CD4-positive, alpha-beta T cell (primary cell): ENCODE measurements around the gene TSPAN13. TPM values are rescaled to one million over a fixed set of nuclear protein-coding genes. Genes with fewer than 3 reads are reported as not detected.

Experiments
- ATAC-seq: fragments of 200-7000 bp; cut with Tn5 transposase; one replicate; pipeline ENCODE4 v1.10.0; 2022; ENCODE audit warnings: mild to moderate bottlenecking; ENCODE audit not compliant: poor library complexity
- CTCF ChIA-PET: fragments of 350-600 bp; sonication (Branson Sonifier 250); formaldehyde crosslinking; loops from one replicate; lab custom pipeline; 2021; ENCODE audit warnings: antibody characterized with exemption, inconsistent platforms; lab: Charles Lee
- POLR2A ChIA-PET: fragments of 350-600 bp; sonication (Branson Sonifier 250); formaldehyde crosslinking; loops from one replicate; lab custom pipeline; 2021; ENCODE audit warnings: antibody characterized with exemption, inconsistent platforms; lab: Charles Lee
- DNase-seq, 14 experiments: peaks; one replicate each; pipeline ENCODE4 v3.0.0-alpha.2; 2013 to 2020; ENCODE audit warnings: mixed read lengths in 2 of 14
- H3K27ac ChIP-seq, 2 donors: one replicate each; pipeline versions ENCODE4 v1.5.1 to v1.7.0; 2013; ENCODE audit warnings: low read length in 2 of 2, low read depth in 1 of 2, mild to moderate bottlenecking in 1 of 2
- H3K27me3 ChIP-seq, 2 experiments: 1 replicate in 1 of 2; 2 replicates in 1 of 2; pipeline versions ENCODE4 v1.6.1 to v1.7.0; 2013; ENCODE audit warnings: low read length in 2 of 2, control low read depth in 1 of 2, mild to moderate bottlenecking in 1 of 2, moderate library complexity in 1 of 2; ENCODE audit not compliant: insufficient read depth in 2 of 2, control insufficient read depth in 1 of 2
- H3K36me3 ChIP-seq: one replicate; pipeline ENCODE4 v1.6.1; 2013; ENCODE audit warnings: low read length, control low read depth; ENCODE audit not compliant: insufficient read depth
- H3K4me1 ChIP-seq: one replicate; pipeline ENCODE4 v1.6.1; 2013; ENCODE audit warnings: low read length, control low read depth; ENCODE audit not compliant: insufficient read depth
- H3K4me3 ChIP-seq: one replicate; pipeline ENCODE4 v1.5.1; 2013; ENCODE audit warnings: mild to moderate bottlenecking, low read length, moderate library complexity
- H3K9me3 ChIP-seq, 2 experiments: 1 replicate in 1 of 2; 2 replicates in 1 of 2; pipeline versions ENCODE4 v1.6.1 to v1.7.0; 2013; ENCODE audit warnings: low read length in 2 of 2, mild to moderate bottlenecking in 2 of 2, control low read depth in 1 of 2, moderate library complexity in 1 of 2; ENCODE audit not compliant: control insufficient read depth in 1 of 2, insufficient read depth in 1 of 2
- H3K27ac Mint-ChIP-seq: one replicate; pipeline ENCODE4 v1.8.0; 2020; ENCODE audit warnings: mixed read lengths
- H3K27me3 Mint-ChIP-seq: one replicate; pipeline ENCODE4 v1.8.0; 2021; ENCODE audit warnings: mixed read lengths
- H3K36me3 Mint-ChIP-seq: one replicate; pipeline ENCODE4 v1.8.0; 2021; ENCODE audit warnings: low read depth, mixed read lengths
- H3K4me1 Mint-ChIP-seq: one replicate; pipeline ENCODE4 v1.8.0; 2021; ENCODE audit warnings: low read depth, mixed read lengths
- H3K4me3 Mint-ChIP-seq: one replicate; pipeline ENCODE4 v1.8.0; 2020; ENCODE audit warnings: mild to moderate bottlenecking, mixed read lengths
- H3K9me3 Mint-ChIP-seq: one replicate; pipeline ENCODE4 v1.8.0; 2020; ENCODE audit warnings: mixed read lengths
- CTCF ChIP-seq: fragments of 200-600 bp; IDR thresholded peaks from one replicate; pipeline ENCODE4 v1.8.0; 2022; ENCODE audit warnings: antibody characterized with exemption, mild to moderate bottlenecking
- intact Hi-C, 2 experiments: fragments of 100-400 bp; cut with DNase I in 1 of 2; cut with micrococcal nuclease in 1 of 2; formaldehyde crosslinking; loops; one replicate each; pipeline versions ENCODE4 v1.15.1 to v1.9.0; 2023 to 2025; cut with DNase I, micrococcal nuclease
- total RNA-seq, 174 experiments: library from RNA in 2 of 174; stranded (reverse) in 2 of 174; gene quantifications; one replicate each; pipeline ENCODE4 v1.2.3 and lab custom pipeline; 2021 to 2026

TSPAN13 gene
- total RNA-seq, 2 experiments from 2014 or later, result 0.16 to 0.25 TPM

- Mint-ChIP-seq H3K9me3 (no peaks in the 10 kb centered on the region), H3K4me1 (no peaks in the 10 kb centered on the region), H3K36me3 (peaks cover 20% of the 10 kb centered on the region), H3K27ac (no peak overlapping the region), H3K4me3 (no peak overlapping the region), H3K27me3 (no peaks in the 10 kb centered on the region)
- Histone ChIP-seq H3K27ac (no peak overlapping the region), H3K36me3 (peaks cover 10% of the 10 kb centered on the region), H3K4me3 (no peak overlapping the region), H3K4me1 (no peaks in the 10 kb centered on the region), H3K9me3 (no peaks in the 10 kb centered on the region), H3K27me3 (no peaks in the 10 kb centered on the region)
- intact Hi-C loops, result no loop called here
- ChIA-PET POLR2A (no interaction called here), CTCF (no interaction called here)
- DNase-seq, result no peak
- ATAC-seq, result no peak
- no peak for TF ChIP-seq CTCF
These were observed 42.9 kb upstream of the TSPAN13 start for GRCh38 chr7:16710651-16711050.

GRCh38 chr7:16711730-16712129 is 41.8 kb upstream of the TSPAN13 start:
- ChIA-PET CTCF (no interaction called here), POLR2A (no interaction called here)
- H3K4me1 ChIP-seq, result no peaks in the 10 kb centered on the region
- no peaks in the 10 kb centered on the region for H3K27me3 ChIP-seq
- H3K9me3 ChIP-seq, result no peaks in the 10 kb centered on the region
- Mint-ChIP-seq H3K27ac (no peak overlapping the region), H3K36me3 (peaks cover 15% of the 10 kb centered on the region), H3K9me3 (no peaks in the 10 kb centered on the region), H3K4me1 (no peaks in the 10 kb centered on the region), H3K4me3 (no peak overlapping the region), H3K27me3 (no peaks in the 10 kb centered on the region)
- no peak for ATAC-seq
- H3K4me3 ChIP-seq, result no peak overlapping the region
- no peak for DNase-seq
- no peak for TF ChIP-seq CTCF
- H3K36me3 ChIP-seq, result peaks cover 2% of the 10 kb centered on the region
- H3K27ac ChIP-seq, result no peak overlapping the region
- intact Hi-C loops, result no loop called here

- TF ChIP-seq CTCF, result no peak
- Histone ChIP-seq H3K36me3 (peaks cover 2% of the 10 kb centered on the region), H3K27me3 (no peaks in the 10 kb centered on the region), H3K4me3 (no peak overlapping the region), H3K27ac (no peak overlapping the region), H3K4me1 (no peaks in the 10 kb centered on the region), H3K9me3 (no peaks in the 10 kb centered on the region)
- Mint-ChIP-seq H3K36me3 (peaks cover 8% of the 10 kb centered on the region), H3K9me3 (no peaks in the 10 kb centered on the region), H3K4me1 (no peaks in the 10 kb centered on the region), H3K27ac (no peak overlapping the region), H3K27me3 (no peaks in the 10 kb centered on the region), H3K4me3 (no peak overlapping the region)
- no peak for DNase-seq
- POLR2A ChIA-PET, result no interaction called here
- CTCF ChIA-PET, result no interaction called here
- no peak for ATAC-seq
- intact Hi-C loops, result no loop called here
These were observed 40.6 kb upstream of the TSPAN13 start for GRCh38 chr7:16712916-16713315.
